Effector memory CD4-positive, alpha-beta T cell (primary cell): ENCODE data around the gene RAB11FIP3.
"Not testable (repeated sequence)": the region's sequence is repeated elsewhere in the genome, so short reads cannot be mapped to it uniquely, and the experiment has no call there.

Experiments
- DNase-seq, 3 donors: peaks; one replicate each; pipeline ENCODE4 v3.0.0-alpha.2; 2020
- H3K27ac ChIP-seq: 2 replicates; pipeline ENCODE4 v1.7.0; 2013; ENCODE audit warnings: mild to moderate bottlenecking, low read length, moderate library complexity; ENCODE audit not compliant: insufficient read depth, poor library complexity, severe bottlenecking
- H3K27me3 ChIP-seq: replicated peaks from 2 replicates; pipeline ENCODE4 v1.7.0; 2013; ENCODE audit warnings: mild to moderate bottlenecking, low read length; ENCODE audit not compliant: insufficient read depth, control insufficient read depth, poor library complexity, severe bottlenecking
- H3K36me3 ChIP-seq: 2 replicates; pipeline ENCODE4 v1.7.0; 2013; ENCODE audit warnings: mild to moderate bottlenecking, low read length, moderate library complexity; ENCODE audit not compliant: control insufficient read depth, insufficient read depth
- H3K4me1 ChIP-seq: 2 replicates; pipeline ENCODE4 v1.7.0; 2013; ENCODE audit warnings: low read length, mild to moderate bottlenecking; ENCODE audit not compliant: control insufficient read depth, insufficient read depth, poor library complexity, severe bottlenecking
- H3K4me3 ChIP-seq: 2 replicates; pipeline ENCODE4 v1.7.0; 2013; ENCODE audit warnings: low read length, low read depth, mild to moderate bottlenecking; ENCODE audit not compliant: insufficient read depth, poor library complexity, severe bottlenecking
- H3K9me3 ChIP-seq: 2 replicates; pipeline ENCODE4 v1.7.0; 2013; ENCODE audit warnings: mild to moderate bottlenecking, low read length, moderate library complexity; ENCODE audit not compliant: control insufficient read depth

The RAB11FIP3 gene

GRCh38 chr16:467249-467871, 41.9 kb downstream of the RAB11FIP3 start:
- not testable (repeated sequence) for H3K4me3 ChIP-seq, H3K4me1 ChIP-seq, DNase-seq, H3K9me3 ChIP-seq, H3K27me3 ChIP-seq, H3K27ac ChIP-seq
- peaks cover 12% of the 10 kb centered on the region for H3K36me3 ChIP-seq

- Histone ChIP-seq H3K4me3 (no peak overlapping the region), H3K4me1 (no peaks in the 10 kb centered on the region), H3K27ac (no peak overlapping the region), H3K27me3 (no peaks in the 10 kb centered on the region), H3K36me3 (peaks cover 7% of the 10 kb centered on the region), H3K9me3 (no peaks in the 10 kb centered on the region)
- DNase-seq, result no peak
These were observed 42.8 kb downstream of the RAB11FIP3 start for GRCh38 chr16:468068-468821.

GRCh38 chr16:469459-469858, 44.0 kb downstream of the RAB11FIP3 start:
- not testable (repeated sequence) for H3K36me3 ChIP-seq, H3K9me3 ChIP-seq, H3K27me3 ChIP-seq, H3K4me1 ChIP-seq, H3K27ac ChIP-seq, H3K4me3 ChIP-seq, DNase-seq

- Histone ChIP-seq H3K36me3 (no peaks in the 10 kb centered on the region), H3K4me1 (no peaks in the 10 kb centered on the region), H3K27ac (no peak overlapping the region), H3K9me3 (no peaks in the 10 kb centered on the region), H3K4me3 (no peak overlapping the region), H3K27me3 (no peaks in the 10 kb centered on the region)
- DNase-seq, result no peak
These were observed 45.0 kb downstream of the RAB11FIP3 start for GRCh38 chr16:470418-470817.

- H3K27me3 ChIP-seq, result no peaks in the 10 kb centered on the region
- no peaks in the 10 kb centered on the region for H3K36me3 ChIP-seq
- no peak for DNase-seq
- no peaks in the 10 kb centered on the region for H3K4me1 ChIP-seq
- H3K27ac ChIP-seq, result no peak overlapping the region
- no peak overlapping the region for H3K4me3 ChIP-seq
- no peaks in the 10 kb centered on the region for H3K9me3 ChIP-seq
These were observed 46.1 kb downstream of the RAB11FIP3 start for GRCh38 chr16:471353-472198.

- DNase-seq, result no peak
- Histone ChIP-seq H3K36me3 (no peaks in the 10 kb centered on the region), H3K27ac (no peak overlapping the region)
These were observed 46.7 kb downstream of the RAB11FIP3 start for GRCh38 chr16:472199-472504.

GRCh38 chr16:473046-474043, 47.9 kb downstream of the RAB11FIP3 start:
- no peaks in the 10 kb centered on the region for H3K4me1 ChIP-seq
- DNase-seq, result no peak
- H3K4me3 ChIP-seq, result no peak overlapping the region

More at GRCh38 chr16:472199-472504, 46.7 kb downstream of the RAB11FIP3 start:
- H3K4me3 ChIP-seq, result no peak overlapping the region
- H3K27me3 ChIP-seq, result no peaks in the 10 kb centered on the region
- H3K9me3 ChIP-seq, result no peaks in the 10 kb centered on the region
- H3K4me1 ChIP-seq, result no peaks in the 10 kb centered on the region

GRCh38 chr16:474420-475122, 49.1 kb downstream of the RAB11FIP3 start:
- no peak for DNase-seq
- no peaks in the 10 kb centered on the region for H3K27me3 ChIP-seq
- no peaks in the 10 kb centered on the region for H3K9me3 ChIP-seq
- no peaks in the 10 kb centered on the region for H3K4me1 ChIP-seq
- no peak overlapping the region for H3K27ac ChIP-seq
- no peak overlapping the region for H3K4me3 ChIP-seq
- no peaks in the 10 kb centered on the region for H3K36me3 ChIP-seq

More at GRCh38 chr16:473046-474043, 47.9 kb downstream of the RAB11FIP3 start:
- H3K27ac ChIP-seq, result no peak overlapping the region
- no peaks in the 10 kb centered on the region for H3K27me3 ChIP-seq
- H3K36me3 ChIP-seq, result no peaks in the 10 kb centered on the region
- H3K9me3 ChIP-seq, result no peaks in the 10 kb centered on the region

- no peak for DNase-seq
- no peaks in the 10 kb centered on the region for H3K4me1 ChIP-seq
These were observed 50.6 kb downstream of the RAB11FIP3 start for GRCh38 chr16:476039-476438.

More at GRCh38 chr16:476039-476438, 50.6 kb downstream of the RAB11FIP3 start:
- H3K27me3 ChIP-seq, result no peaks in the 10 kb centered on the region
- H3K4me3 ChIP-seq, result no peak overlapping the region
- H3K36me3 ChIP-seq, result no peaks in the 10 kb centered on the region
- no peak overlapping the region for H3K27ac ChIP-seq
- H3K9me3 ChIP-seq, result no peaks in the 10 kb centered on the region
